ENCODE data around the gene SHD. TPM values are rescaled to one million over a fixed set of nuclear protein-coding genes. Genes with fewer than 3 reads are reported as not detected.

SHD gene
- polyA plus RNA-seq, 1 donor, result 2.4 TPM

DNA sequence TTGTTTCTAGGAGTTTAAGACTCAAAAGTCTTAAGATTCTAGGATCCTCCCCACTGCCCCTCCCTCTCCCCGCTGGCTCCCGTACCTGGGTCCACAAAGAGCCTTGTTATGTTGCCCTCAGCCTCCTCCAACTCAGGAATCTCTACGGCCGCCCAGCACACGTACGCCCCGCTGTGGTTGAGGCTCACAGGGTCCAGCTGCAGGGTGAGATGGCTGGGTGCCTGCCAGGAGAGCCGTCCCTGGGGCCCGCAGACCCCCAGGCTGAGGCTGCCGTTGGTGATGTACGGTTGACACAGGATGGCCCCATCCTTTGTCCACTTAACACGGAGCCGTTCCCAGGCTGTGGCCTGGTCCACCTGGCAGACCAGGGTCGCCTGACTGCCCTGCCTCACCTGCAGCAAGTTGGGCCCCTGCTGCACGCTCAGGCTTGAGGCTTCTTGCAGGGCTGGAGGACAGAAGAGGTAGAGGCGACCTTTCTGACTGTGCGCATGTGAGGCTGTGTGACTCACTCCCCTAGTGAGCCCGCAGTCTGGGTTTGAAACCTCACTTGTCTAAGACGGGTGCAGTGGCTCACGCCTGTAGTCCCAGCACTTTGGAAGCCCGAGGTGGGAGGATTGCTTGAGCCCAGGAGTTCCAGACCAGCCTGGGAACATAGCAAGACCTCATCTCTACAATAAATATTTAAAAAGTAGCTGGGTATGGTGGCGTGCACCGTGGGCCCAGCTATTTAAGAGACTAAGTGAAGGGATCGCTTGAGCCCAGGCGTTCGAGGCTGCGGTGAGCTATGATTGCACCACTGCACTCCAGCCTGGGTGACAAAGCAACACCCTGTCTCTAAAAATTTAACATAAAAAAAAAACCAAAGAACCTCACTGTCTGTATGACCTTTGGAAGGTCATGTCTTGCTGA is 19.1 kb downstream of the SHD start:
- no peak for DNase-seq

DNA sequence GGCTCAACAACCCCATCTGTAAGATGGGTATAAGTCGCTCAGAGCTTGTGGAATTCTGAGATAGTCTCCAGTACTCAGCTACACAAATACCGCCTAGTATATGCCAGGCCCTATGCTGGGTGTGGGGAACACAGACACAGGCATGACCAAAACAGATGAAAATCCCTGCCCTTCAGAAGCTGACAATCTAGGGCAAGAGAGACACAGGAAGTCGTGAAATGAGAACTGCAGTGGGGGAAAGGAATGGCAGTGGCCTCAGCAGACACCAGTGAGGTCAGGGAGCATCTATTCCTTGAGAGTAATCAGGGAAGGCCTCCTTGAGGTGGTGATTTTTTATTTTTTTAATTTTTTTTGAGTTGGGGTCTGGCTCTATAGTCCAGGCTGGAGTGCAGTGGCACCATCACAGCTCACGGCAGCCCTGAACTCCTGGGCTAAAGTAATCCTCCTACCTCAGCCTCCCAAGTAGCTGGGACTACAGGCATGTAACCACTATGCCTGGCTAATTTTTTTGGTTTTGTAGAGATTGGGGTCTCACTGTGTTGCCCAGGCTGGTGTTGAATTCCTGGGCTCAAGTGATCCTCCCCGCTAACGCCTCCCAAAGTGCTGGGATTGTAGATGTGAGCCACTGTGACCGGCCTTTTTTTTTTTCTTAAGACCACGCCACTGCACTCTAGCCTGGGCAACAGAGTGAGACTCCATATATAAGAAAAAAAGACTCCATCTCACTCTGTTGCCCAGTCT is 19.9 kb downstream of the SHD start:
- no peak for DNase-seq

DNA sequence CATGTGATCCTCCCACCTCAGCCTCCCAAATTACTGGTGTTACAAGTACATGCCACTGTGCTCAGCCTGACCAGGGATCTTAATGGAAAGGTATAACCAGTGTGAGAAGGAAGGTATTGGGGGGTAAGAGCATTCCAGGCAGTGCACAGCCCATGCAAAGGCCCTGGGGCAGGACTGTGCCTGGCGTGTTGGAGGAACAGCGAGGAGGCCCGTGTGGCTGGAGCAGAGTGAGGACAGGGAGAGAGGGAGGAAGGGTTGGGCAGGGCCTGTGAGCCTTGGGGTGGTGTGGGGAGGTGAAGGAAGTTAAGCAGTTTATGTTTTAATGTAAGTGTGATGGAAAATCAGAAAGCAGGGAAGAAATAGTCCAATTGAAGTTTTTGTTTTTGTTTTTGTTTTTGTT is 21.5 kb downstream of the SHD start:
- no peak for DNase-seq

DNA sequence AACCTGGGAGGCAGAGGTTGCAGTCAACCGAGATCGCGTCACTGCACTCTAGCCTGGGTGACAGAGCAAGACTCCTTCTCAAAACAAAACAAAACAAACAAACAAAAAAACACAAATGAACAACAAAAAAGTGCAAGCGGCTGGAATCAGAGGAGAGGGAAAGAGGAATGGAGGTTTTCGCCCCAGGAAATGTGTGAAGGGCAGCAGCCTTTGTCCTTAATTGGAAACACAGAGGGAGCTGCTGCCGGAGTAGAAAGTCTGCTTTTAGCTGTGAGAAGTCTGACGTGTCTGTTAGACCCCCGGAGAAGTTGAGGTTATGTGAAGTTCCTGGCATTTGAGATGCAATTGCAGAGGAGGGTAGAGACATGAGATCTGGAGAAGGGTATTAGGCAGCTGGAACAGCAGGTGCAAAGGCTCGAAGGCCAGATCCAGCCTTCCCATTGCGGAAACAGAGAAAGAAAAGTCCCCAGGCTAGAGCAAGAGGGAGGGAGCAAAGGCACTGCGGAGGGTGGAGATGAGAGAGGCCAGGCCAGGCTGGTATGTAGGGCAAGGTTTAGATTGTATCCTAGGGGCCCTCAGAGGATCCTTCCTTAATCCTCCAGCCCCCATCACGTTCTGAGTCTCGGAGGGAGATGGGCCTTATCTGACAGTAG is 22.6 kb downstream of the SHD start:
- DNase-seq, result no peak

DNA sequence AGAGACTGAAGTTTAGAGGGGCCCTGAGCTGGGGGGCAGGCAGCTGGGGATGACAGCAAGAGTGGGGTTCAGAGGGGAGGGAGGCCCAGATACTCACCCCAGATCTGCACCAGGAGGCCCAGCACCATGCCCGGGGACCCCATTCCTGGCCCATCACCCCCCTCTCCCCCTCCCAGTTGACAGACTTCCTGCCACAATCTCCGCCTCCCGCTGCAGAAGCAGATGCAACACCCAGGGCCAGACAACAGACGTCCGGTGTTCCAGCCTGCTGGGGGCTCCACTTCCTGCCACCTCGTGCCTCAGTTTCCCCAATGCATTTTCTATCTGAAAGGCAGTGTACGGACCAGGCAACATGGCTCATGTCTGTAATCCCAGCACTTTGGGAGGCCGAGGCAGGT is 23.2 kb downstream of the SHD start, which contains the start of gene TMIGD2:
TSS of gene TMIGD2 (minus strand) at position 147 of the 398 bp plus-strand sequence. CDS start at position 143, 4 bp downstream.
- DNase-seq, result no peak

DNA sequence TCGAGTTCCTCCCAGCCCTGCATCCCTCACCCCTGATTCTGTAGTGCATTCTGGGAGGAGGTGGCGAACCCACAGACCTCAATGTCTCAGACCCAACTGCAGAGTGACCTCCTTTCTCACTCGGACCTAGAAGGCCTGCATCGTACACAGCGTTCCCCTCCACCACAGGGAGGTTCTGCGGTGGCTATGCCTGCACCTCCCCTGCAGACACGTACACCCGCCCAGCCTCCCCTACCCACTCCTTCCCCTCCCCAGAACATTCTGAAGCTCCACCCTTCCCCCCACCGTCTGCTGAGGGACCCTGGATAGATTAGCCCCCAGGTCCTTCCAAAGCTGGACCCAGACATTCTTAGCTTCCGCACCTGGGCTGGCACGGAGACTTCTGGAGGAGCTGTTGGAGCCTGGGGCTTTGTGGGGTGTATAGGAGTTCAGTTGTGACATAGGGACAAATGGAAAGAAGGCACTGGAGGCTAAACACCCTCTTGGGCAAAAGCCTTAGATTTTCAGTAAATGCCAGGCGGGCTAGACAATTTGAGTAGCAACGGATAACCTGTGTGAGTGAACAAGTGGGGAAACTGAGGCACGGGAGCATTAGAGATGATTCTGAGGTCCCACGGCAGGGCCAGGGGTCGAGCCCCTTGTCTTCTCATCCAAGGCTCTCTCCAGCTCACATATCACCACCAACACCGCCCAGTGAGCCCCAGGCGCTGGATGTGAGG is 24.9 kb downstream of the SHD start:
- no peak for DNase-seq

DNA sequence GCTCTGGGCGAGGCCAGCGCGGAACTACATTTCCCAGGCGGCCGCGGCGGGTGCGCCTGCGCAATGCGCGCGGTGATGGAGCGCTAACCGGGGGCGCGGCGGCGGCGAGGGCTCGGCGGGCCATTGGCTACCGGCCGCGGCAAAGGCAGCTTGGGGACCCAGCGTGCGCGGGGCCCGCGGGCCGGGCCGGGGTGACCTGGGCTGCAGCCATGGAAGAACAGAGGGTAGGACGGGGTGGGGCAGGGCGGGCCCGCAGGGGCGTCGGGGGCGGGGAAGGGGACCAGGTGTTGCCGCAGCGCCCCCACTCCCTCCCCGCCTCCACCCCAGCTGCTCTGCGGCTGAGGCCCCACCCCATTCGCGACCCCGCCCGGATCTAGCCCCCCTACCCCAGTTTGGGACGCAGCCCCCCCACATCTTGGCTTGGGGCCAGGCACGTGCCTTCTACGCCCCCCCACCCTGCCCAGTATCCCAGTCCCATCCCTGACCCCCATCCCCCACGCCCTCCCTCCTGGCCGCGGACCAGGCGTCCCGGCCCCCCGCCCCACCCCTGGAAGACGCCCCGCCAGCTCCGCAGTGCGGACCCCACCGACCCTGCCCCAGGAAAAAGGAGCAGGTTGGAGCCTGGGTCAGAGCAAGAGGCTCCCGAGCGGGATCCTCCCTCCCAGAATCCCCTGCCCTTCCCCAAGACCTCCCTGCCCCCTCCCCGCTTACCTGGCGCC is 25.6 kb downstream of the SHD start, which contains the start of gene FSD1:
TSS of gene FSD1 (plus strand) at position 61 of the 719 bp plus-strand sequence. CDS start at position 210, 149 bp downstream.
- DNase-seq, result no peak

DNA sequence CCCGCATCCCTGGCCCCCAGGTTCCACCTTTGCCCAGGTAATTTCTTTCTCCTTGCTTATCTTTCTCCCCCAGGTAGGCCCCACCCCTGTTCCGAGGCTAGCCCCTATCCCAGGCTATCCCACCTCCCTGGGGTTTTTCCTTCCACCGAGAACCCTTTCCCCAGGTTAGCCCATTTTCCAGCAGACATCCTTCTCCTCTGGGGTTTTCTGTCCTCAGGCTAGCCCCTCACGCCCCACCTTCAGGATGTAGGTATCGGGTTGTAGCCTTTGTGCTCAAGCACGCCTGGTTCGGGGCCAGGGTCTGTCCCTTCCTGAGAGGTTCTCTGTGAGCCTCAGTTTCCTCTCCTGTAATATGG is 26.2 kb downstream of the SHD start:
- DNase-seq, result no peak

DNA sequence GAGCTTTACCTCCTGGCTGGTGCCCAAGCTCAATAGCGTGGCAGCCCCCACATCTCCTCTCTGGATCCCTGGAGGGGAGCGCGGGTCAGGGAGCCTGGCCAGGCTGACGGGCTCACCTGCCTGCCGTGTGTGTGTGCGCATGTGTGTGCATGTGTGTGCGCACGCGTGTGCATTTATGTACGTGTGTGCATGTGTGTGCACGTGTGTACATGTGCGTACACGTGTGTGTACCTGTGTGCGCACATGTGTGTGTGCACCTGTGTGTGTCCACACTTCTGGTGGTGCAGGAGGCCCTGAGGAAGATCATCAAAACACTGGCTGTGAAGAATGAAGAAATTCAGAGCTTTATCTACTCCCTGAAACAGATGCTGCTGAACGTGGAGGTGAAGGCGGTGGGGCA is 26.6 kb downstream of the SHD start:
- DNase-seq, result no peak

DNA sequence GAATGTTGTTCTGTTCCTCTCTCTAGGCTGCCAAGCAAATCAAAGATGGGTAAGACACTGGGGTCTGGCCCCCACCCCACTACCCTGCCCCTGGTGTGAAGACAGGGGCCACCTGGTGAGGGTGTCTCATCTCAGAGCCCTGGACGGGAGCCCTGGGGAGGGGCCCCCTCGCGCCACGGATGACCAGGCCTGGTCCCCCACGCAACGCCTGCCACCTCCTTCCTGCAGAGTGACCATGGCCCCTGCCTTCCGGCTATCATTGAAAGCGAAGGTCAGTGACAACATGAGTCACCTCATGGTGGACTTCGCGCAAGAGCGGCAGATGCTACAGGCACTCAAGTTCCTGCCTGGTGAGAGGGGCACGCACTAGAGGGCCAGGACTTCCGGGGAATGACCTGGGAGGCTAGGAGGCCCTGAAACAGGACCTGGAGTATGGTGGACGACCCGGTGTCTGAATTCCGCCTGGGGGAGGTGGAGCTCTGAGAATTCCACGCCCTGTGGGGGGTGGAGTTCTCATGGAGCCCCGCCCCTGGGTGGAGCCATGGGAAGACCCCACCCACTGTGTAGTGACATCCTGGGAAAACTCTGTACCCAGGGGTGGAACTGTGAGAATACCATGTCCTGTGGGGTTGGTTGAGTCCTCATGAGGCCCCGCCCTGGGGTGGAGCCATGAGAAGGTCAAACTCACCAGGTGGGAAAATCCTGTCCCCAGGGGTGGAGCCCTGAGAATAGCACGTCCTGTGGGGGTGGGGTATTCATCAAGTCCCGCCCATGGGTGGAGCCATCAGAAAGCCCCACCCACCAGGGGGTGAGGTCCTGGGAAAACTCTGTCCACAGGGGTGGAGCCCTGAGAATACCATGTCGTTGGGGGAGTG is 31.4 kb downstream of the SHD start:
- DNase-seq, result no peak

DNA sequence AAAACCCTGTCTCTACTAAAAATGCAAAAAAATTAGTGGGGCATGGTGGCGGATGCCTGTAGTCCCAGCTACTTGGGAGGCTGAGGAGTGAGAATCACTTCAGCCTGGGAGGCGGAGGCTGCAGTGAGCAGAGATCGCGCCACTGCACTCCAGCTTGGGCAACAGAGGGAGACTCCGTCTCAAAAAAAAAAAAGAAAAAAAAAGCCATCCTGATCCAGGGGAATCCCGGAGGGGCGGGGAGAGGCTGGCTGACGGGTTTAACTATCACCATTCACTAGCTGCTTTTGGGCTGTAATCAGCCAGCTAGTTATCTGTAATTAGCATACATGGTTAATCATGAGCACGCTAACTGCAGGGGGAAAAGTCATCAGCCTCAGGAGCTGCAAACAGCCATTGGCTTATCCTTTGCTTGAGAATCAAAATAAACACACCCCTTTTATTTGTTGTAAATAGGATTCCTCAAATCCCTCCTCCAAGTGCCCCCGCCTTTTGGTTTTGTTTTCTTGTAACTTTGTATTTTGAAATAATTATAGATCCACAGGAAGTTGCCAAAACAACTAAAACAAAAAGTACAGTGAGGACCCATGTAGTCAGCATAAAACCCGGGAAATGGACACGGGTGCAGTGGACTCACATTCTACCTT is 34.9 kb downstream of the SHD start:
- DNase-seq, result no peak

DNA sequence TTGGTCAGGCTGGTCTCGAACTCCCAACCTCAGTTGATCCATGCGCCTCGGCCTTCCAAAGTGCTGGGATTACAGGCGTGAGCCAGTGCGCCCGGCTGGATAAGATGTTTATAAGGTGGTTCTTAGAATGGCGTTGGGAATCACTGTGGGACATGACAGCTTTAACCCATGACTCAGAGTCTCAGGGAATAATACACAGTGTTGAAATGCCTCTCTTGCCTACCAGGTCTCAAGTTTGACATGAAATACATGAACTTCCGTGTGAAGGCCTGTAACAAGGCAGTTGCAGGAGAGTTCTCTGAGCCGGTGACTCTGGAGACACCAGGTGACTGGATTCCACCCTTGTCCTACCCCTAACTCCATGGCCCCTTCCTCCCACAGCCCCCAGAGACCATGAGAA is 37.9 kb downstream of the SHD start:
- no peak for DNase-seq

DNA sequence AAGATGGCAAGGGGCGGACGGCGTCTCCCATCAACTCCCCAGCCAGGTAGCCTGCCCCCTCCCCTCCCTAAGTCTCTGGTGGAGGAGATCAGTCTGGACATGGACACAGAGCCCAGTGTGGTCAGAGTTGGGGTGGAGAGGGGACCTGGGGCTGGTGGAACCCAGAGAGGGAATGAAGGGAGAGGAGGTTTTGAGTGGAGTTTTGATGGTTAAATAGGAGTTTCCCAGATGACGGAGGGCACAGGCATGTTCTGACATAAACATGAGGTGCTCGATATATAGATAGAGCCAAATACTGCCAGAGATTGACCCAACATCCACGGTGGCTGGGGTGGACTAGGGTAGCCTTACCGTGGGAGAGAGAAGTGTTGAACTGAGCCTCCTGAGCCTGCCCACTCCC is 39.4 kb downstream of the SHD start:
- DNase-seq, result no peak

DNA sequence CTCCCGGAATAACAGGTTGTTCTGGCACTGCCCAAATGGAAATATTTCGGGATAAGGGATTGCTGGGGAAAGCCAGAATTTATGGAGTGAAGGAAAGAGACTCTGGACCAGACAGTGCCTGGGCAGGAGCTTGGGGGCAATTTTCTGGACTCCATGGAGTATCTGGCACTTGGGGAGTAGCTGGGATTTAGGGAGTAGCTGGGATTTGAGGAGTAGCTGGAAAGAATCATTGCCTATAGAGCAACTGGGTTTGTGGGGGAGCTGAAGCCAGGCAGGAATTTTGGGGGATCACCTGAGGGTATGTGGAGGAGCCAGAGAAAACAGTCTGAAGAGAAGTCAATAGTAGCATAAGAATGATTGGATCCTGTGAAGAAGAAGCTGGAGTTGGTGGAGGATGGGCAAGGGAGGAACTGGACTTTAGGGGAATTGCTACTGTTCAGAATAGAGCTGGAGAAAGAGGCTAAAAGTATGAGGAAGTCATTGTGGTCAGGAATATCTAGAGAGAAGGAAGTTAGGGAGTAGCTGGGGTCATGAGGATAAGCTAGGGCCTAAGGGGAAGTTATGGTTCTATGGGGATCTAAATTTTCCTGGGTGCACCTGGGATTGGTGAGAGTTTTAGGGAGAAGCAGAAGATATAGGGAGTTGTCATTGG is 40.1 kb downstream of the SHD start:
- DNase-seq, result no peak

DNA sequence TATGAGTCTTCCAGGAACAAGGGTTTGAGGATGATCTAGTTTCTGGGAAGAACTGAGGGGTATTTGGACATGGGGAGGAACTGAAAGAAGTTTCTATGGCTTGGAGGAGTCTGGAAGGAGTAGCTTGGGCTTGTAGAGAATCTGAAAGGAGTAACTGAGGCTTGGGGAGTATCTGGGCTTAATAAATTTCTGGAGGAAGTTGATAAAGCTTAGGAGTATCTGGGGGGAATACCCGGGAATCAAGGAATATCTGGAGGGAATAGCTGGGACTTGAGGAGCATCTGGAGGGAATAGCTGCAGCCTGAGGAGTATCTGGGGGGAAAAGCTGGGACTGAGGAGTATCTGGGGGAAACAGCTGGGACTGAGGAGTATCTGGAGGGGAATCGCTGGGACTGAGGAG is 41.4 kb downstream of the SHD start:
- no peak for DNase-seq

DNA sequence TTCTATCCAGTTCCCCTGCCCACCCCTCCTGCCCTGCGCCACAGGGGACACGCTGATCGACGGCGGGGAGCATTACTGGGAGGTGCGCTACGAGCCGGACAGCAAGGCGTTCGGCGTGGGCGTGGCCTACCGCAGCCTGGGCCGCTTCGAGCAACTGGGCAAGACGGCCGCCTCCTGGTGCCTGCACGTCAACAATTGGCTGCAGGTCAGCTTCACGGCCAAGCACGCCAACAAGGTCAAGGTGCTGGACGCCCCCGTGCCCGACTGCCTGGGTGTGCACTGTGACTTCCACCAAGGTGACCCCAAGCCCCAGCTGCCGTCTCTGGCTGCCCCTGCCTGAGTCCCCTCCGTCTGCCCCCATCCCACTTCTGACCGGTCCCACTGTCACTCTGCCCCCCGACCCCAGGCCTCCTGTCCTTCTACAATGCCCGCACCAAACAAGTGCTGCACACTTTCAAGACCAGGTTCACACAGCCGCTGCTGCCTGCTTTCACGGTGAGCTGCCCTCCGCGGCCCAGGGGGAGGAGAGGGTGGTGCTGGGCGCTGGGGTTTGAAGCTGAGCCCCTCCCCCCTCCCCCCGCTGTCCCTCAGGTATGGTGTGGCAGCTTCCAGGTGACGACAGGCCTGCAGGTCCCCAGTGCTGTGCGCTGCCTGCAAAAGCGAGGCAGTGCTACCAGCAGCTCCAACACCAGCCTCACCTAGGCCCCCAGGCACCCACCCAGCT is 44.0 kb downstream of the SHD start:
- DNase-seq, result no peak

DNA sequence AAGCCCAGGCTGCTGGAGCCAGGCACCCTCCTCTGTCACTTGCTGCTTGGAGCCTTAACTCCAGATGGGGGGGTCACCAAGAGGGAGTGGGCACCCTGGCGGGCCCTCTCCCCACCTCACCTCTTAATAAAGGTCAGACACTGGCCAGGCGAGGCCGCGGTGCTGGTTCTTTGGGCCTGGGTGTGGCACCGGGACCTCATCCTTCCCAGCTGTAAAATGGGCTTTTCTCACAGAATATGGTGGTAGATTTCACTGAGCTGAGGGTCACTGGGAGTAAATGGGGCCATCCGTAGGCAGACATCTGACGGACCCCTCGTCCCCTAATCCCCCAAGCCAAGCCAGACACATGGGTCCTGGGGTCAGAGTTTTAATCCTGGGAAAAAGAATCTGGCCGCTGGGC is 44.6 kb downstream of the SHD start:
- DNase-seq, result no peak

DNA sequence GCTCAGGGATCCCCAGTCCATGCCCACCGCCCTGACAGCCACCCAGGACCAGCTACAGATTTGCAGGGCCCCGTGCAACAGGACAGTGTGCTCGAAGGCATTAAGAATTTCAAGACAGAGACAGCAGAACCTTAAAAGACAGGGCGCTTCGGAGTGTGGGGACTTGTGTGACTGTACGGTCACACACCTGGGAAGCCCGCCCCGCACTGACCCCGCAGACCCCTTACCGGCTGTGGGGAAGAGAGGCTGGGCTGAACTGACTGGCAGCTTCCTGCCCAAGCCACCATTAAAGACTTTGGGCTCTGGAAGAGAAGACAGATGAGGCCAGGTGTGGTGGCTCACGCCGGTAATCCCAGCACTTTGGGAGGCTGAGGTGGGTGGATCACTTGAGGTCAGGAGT is 45.2 kb downstream of the SHD start:
- no peak for DNase-seq
